PC-3 (cell line): ENCODE measurements around the gene KCNK3.

Experiments
- CTCF ChIP-seq: fragments of 300-600 bp; sonication (generic); conservative IDR thresholded peaks from 2 replicates; pipeline ENCODE4 v1.5.1; 2017; ENCODE audit warnings: antibody characterized with exemption, low read depth, mild to moderate bottlenecking, low read length
- EZH2 ChIP-seq: fragments of 300-600 bp; sonication (generic); IDR thresholded peaks from one replicate; pipeline ENCODE4 v1.6.1; 2017; ENCODE audit warnings: antibody characterized with exemption, mild to moderate bottlenecking, low read length; ENCODE audit not compliant: unreplicated experiment
- EZH2phosphoT487 ChIP-seq: fragments of 300-600 bp; sonication (generic); IDR thresholded peaks from 2 replicates; pipeline ENCODE4 v1.6.1; 2018; ENCODE audit warnings: mild to moderate bottlenecking, antibody characterized with exemption, low read length, borderline replicate concordance

GRCh38 chr2:26745609-26746327 is 53.2 kb downstream of the KCNK3 start:
- TF ChIP-seq CTCF (peak; percentile 93), EZH2 (no peak), EZH2phosphoT487 (no peak)
